ENCODE data around the gene NME7.

DNA sequence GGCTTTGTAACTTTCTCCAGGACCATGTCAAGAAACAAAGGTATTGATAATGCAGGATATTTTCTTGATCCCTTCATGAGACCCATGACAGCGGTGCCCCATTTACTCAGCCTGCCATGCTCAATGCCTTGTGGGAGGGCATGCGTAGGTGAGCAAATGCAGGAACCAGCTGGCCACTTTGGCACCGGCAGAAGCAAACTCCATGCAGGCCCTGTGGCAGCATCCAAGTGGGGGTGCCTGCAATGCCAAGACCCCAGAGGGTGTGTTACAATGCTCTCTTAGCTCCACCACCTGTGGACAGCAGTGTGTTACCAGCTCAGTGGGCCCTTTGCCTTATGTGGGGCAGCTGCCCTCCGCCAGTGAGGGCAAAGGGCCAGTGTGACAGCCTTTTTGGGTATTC, 153.0 kb downstream of the NME7 start:
- no peak for TF ChIP-seq EZH2 (IDR thresholded peaks at IDR 0.05; ENCODE audit: borderline replicate concordance, low read depth, low read length, poor library complexity, severe bottlenecking)
- TF ChIP-seq, protein P1, sequence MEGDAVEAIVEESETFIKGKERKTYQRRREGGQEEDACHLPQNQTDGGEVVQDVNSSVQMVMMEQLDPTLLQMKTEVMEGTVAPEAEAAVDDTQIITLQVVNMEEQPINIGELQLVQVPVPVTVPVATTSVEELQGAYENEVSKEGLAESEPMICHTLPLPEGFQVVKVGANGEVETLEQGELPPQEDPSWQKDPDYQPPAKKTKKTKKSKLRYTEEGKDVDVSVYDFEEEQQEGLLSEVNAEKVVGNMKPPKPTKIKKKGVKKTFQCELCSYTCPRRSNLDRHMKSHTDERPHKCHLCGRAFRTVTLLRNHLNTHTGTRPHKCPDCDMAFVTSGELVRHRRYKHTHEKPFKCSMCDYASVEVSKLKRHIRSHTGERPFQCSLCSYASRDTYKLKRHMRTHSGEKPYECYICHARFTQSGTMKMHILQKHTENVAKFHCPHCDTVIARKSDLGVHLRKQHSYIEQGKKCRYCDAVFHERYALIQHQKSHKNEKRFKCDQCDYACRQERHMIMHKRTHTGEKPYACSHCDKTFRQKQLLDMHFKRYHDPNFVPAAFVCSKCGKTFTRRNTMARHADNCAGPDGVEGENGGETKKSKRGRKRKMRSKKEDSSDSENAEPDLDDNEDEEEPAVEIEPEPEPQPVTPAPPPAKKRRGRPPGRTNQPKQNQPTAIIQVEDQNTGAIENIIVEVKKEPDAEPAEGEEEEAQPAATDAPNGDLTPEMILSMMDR (conservative IDR thresholded peaks at IDR 0.05; ENCODE audit: low read depth, low read length) = no peak

All from A673 (cell line).